Ovary (tissue), 3 donors: ENCODE measurements around the gene ZBTB39.
A peak's percentile ranks its signal among the peaks of the same experiment; 100 is the strongest.

Experiments
- EP300 ChIP-seq: sonication (generic); formaldehyde crosslinking; IDR thresholded peaks from one replicate; pipeline ENCODE4 v1.6.1; 2017; ENCODE audit warnings: antibody characterized with exemption
- TF ChIP-seq, protein P1 (sequence below), 3 donors: fragments of 450-650 bp in 2 of 3; fragments of 200-600 bp in 1 of 3; IDR thresholded peaks; one replicate each; pipeline versions ENCODE4 v1.5.1 to v1.8.0; 2016 to 2022; ENCODE audit warnings: antibody characterized with exemption in 3 of 3, mild to moderate bottlenecking in 1 of 3
- donor health status: DM: no; HTN: no; CAD: no.

DNA sequence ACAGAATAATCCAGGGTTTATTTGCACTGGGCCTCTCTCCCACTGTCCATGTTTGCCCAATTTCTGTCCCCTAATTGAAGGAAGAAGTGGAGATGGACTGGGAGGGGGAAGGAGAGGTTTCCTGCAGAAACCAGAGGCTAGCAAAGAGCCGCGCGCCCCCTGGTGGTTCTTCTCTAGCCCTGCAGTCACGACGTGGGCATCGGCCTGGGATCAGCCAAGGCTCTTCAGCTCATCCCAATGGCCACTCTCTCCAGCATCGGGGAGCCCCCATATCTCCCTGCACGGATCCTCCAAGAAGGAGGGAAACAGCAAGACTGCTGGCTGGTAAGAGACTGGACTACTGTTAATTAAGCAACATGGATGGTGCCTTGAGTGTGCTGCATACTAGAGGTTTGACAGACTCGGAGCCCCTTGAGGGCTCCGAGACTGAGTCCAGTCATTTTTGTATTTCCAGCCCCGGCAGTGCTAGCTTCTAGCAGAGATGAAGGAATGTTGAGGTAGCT, 18.7 kb downstream of the ZBTB39 start:
- TF ChIP-seq, protein P1, sequence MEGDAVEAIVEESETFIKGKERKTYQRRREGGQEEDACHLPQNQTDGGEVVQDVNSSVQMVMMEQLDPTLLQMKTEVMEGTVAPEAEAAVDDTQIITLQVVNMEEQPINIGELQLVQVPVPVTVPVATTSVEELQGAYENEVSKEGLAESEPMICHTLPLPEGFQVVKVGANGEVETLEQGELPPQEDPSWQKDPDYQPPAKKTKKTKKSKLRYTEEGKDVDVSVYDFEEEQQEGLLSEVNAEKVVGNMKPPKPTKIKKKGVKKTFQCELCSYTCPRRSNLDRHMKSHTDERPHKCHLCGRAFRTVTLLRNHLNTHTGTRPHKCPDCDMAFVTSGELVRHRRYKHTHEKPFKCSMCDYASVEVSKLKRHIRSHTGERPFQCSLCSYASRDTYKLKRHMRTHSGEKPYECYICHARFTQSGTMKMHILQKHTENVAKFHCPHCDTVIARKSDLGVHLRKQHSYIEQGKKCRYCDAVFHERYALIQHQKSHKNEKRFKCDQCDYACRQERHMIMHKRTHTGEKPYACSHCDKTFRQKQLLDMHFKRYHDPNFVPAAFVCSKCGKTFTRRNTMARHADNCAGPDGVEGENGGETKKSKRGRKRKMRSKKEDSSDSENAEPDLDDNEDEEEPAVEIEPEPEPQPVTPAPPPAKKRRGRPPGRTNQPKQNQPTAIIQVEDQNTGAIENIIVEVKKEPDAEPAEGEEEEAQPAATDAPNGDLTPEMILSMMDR (IDR thresholded peaks at IDR 0.05): peak; percentile 60 to 87 (median 86)
- TF ChIP-seq EP300: no peak
